Stomach (tissue), 9 donors: ENCODE data around the gene TMEM59L. TPM values are rescaled to one million over a fixed set of nuclear protein-coding genes. Genes with fewer than 3 reads are reported as not detected.

Experiments used
- DNase-seq, 2 donors: peaks; one replicate each; pipeline versions ENCODE4 v3.0.0 to v3.0.0-alpha.2; 2013 to 2019
- H3K27ac ChIP-seq, 5 donors: fragments of 200-600 bp in 4 of 5; sonication (generic) in 4 of 5; one replicate each; pipeline ENCODE4 v1.5.1; 2013 to 2019; ENCODE audit warnings: mild to moderate bottlenecking in 1 of 5, moderate library complexity in 1 of 5
- H3K27me3 ChIP-seq, 3 donors: fragments of 200-600 bp; sonication (generic); one replicate each; pipeline ENCODE4 v1.5.1; 2017 to 2019; ENCODE audit warnings: mixed run types in 1 of 3
- H3K36me3 ChIP-seq, 4 donors: fragments of 200-600 bp; sonication (generic); 1 replicate in 3 of 4; 2 replicates in 1 of 4; pipeline ENCODE4 v1.5.1; 2016 to 2019
- H3K4me1 ChIP-seq, 4 donors: fragments of 200-600 bp; sonication (generic); one replicate each; pipeline ENCODE4 v1.5.1; 2016 to 2019
- H3K4me3 ChIP-seq, 4 donors: fragments of 200-600 bp; sonication (generic) in 3 of 4; one replicate each; pipeline ENCODE4 v1.5.1; 2016 to 2019; ENCODE audit warnings: mild to moderate bottlenecking in 1 of 4
- H3K9me3 ChIP-seq, 4 donors: fragments of 200-600 bp; sonication (generic); one replicate each; pipeline ENCODE4 v1.5.1; 2016 to 2019
- CTCF ChIP-seq, 7 experiments: fragments of 450-650 bp in 4 of 7; fragments of 200-600 bp in 3 of 7; sonication (generic) in 3 of 7; IDR thresholded peaks; one replicate each; pipeline ENCODE4 v1.5.1; 2016 to 2019; ENCODE audit warnings: antibody characterized with exemption in 7 of 7, control low read depth in 2 of 7, mild to moderate bottlenecking in 1 of 7
- EP300 ChIP-seq: sonication (generic); formaldehyde crosslinking; IDR thresholded peaks from one replicate; pipeline ENCODE4 v1.6.1; 2017; ENCODE audit warnings: antibody characterized with exemption
- POLR2A ChIP-seq, 4 donors: fragments of 450-650 bp; IDR thresholded peaks; one replicate each; pipeline ENCODE4 v1.6.1; 2016; ENCODE audit warnings: antibody characterized with exemption in 4 of 4, control low read depth in 2 of 4, mild to moderate bottlenecking in 1 of 4, moderate library complexity in 1 of 4
- POLR2AphosphoS5 ChIP-seq, 3 donors: sonication (generic); formaldehyde crosslinking; IDR thresholded peaks; one replicate each; pipeline ENCODE4 v1.6.1; 2016; ENCODE audit warnings: antibody characterized with exemption in 3 of 3
- WGBS, 5 donors: extraction: QIAGEN DNeasy Blood & Tissue Kit in 3 of 5; methylation state at CpG; one replicate each; pipeline versions ENCODE4 v1.1.5 to v1.1.7; 2013 to 2018; 5-methylcytosine and 5-hydroxymethylcytosine counted together
- intact Hi-C: fragments of 100-400 bp; cut with DNase I; formaldehyde crosslinking; loops from one replicate; pipeline ENCODE4 v1.15.1; 2023; ENCODE audit warnings: low total_unique reads
- polyA plus RNA-seq, 3 donors: library from polyadenylated mRNA; stranded (reverse); fragments of 200-250 nt; gene quantifications; one replicate each; pipeline ENCODE4 v1.2.3, GENCODE V29; 2013
- total RNA-seq, 5 donors: library from RNA; depleted of rRNA; stranded (reverse); fragments of >200 nt; gene quantifications; one replicate each; pipeline versions ENCODE4 v1.1.0 to v1.2.3, GENCODE V29; 2014 to 2016
- donor health status: healthy with polysubstance abuse.
- donor health status: Bipolar disorder and iron deficiency.
- donor health status: healthy.

The TMEM59L gene
- total and polyA plus RNA-seq, 8 donors, result 0.25 to 4.7 (median 2.8) TPM; not detected in 4

GRCh38 chr19:18608805-18609716 is 3.6 kb upstream of the TMEM59L start:
- Histone ChIP-seq H3K27ac (no peak overlapping the region), H3K27me3 (peaks cover 57 to 97% (median 96%) of the 10 kb centered on the region in 3 donors), H3K4me1 (peaks cover 48 to 61% (median 58%) of the 10 kb centered on the region in 4 donors), H3K36me3 (no peaks in the 10 kb centered on the region), H3K4me3 (no peak overlapping the region), H3K9me3 (no peaks in the 10 kb centered on the region)
- no peak for DNase-seq
- WGBS, 5 donors, result 49 to 59% (median 58%) methylated on average over 9 of the region's 9 CpGs
- TF ChIP-seq POLR2AphosphoS5 (IDR thresholded peaks at IDR 0.05), result no peak
- no peak for TF ChIP-seq POLR2A (IDR thresholded peaks at IDR 0.05)
- no peak for TF ChIP-seq CTCF (IDR thresholded peaks at IDR 0.05)
- TF ChIP-seq EP300, result no peak
- intact Hi-C loops, result no loop called here

GRCh38 chr19:18609717-18610051 is 3.0 kb upstream of the TMEM59L start:
- Histone ChIP-seq H3K4me1 (peaks cover 48 to 60% (median 56%) of the 10 kb centered on the region in 4 donors), H3K27me3 (peaks cover 52 to 97% (median 96%) of the 10 kb centered on the region in 3 donors), H3K9me3 (no peaks in the 10 kb centered on the region), H3K36me3 (no peaks in the 10 kb centered on the region), H3K27ac (no peak overlapping the region), H3K4me3 (no peak overlapping the region)
- no peak for DNase-seq
- TF ChIP-seq POLR2AphosphoS5 (IDR thresholded peaks at IDR 0.05), result no peak
- TF ChIP-seq POLR2A (IDR thresholded peaks at IDR 0.05), result no peak
- no peak for TF ChIP-seq EP300
- no peak for TF ChIP-seq CTCF (IDR thresholded peaks at IDR 0.05)
- intact Hi-C loops, result no loop called here
- 13 to 33% (median 21%) methylated on average over 2 of the region's 2 CpGs for WGBS, 5 donors

GRCh38 chr19:18610245-18610555 is 2.5 kb upstream of the TMEM59L start:
- 18 to 69% (median 33%) methylated on average over 2 to 3 of the region's 3 CpGs for WGBS, 5 donors
- H3K27ac ChIP-seq, result no peak overlapping the region
- intact Hi-C loops, result no loop called here

More at GRCh38 chr19:18610245-18610555, 2.5 kb upstream of the TMEM59L start:
- H3K4me1 ChIP-seq, result peaks cover 48 to 58% (median 55%) of the 10 kb centered on the region in 4 donors
- no peaks in the 10 kb centered on the region for H3K9me3 ChIP-seq
- H3K36me3 ChIP-seq, result no peaks in the 10 kb centered on the region
- DNase-seq, result peak in 1 of 2 donors; percentile 37
- TF ChIP-seq EP300 (no peak), POLR2AphosphoS5 (IDR thresholded peaks at IDR 0.05) (no peak), CTCF (IDR thresholded peaks at IDR 0.05) (no peak), POLR2A (IDR thresholded peaks at IDR 0.05) (no peak)
- peaks cover 47 to 97% (median 96%) of the 10 kb centered on the region in 3 donors for H3K27me3 ChIP-seq
- no peak overlapping the region for H3K4me3 ChIP-seq
